Measurements from ENCODE around the gene APOBEC3B. TPM values are rescaled to one million over a fixed set of nuclear protein-coding genes. Genes with fewer than 3 reads are reported as not detected.
"Not testable (repeated sequence)": the region's sequence is repeated elsewhere in the genome, so short reads cannot be mapped to it uniquely, and the experiment has no call there.

Gene APOBEC3B
- total RNA-seq, 1 donor from 2014 or later: not detected

DNA sequence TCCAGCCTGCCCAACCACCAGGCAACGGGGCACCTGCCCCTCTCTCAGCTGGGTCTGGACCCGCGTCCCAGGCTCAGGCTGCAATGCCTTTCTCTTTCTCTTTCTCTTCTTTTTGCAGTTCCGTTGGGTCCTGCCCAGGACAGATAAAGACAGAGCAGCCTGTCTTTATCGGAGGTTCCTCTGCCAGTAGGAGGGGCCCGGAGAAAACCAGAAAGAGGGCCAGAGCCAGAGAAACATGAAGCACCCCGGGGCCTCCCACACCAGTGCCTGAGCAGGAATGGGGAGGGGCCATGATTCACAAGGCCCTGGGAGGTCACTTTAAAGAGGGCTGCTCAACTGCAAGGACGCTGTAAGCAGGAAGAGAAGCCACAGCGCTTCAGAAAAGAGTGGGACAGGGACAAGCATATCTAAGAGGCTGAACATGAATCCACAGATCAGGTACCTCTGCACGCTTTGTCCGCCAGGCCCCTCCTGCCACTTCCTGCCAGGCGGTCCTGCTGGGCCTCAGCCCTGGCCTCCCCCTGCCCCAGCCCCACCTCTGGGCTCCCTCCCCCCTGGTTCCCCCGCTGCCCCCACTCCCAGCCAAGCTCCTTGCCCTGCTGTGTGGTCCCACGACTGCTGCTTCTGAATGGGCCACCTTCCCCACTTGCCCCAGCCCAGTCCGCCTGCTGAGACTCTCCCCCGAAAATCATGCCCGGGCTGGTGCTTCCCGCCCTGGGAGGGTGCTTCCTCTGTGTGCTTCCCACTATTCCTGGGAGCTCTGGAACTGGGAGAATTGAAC, 32.0 kb downstream of the APOBEC3B start, which contains the start of gene APOBEC3C:
Gene APOBEC3C (plus strand): TSS at position 316 of the 781 bp plus-strand sequence. CDS start 106 bp downstream, at position 422.
- Mint-ChIP-seq H3K36me3 (ENCODE audit: unreplicated experiment) (no peaks in the 10 kb centered on the region), H3K27ac (ENCODE audit: unreplicated experiment) (no peak within 1 kb of the TSS), H3K4me3 (ENCODE audit: unreplicated experiment) (no peak within 1 kb of the TSS), H3K4me1 (ENCODE audit: low read depth, unreplicated experiment) (peaks cover 4% of the 10 kb centered on the region), H3K27me3 (ENCODE audit: unreplicated experiment) (peaks cover 1% of the 10 kb centered on the region), H3K9me3 (ENCODE audit: unreplicated experiment) (peaks cover 1% of the 10 kb centered on the region)
- DNase-seq: no peak
- TF ChIP-seq, protein P1, sequence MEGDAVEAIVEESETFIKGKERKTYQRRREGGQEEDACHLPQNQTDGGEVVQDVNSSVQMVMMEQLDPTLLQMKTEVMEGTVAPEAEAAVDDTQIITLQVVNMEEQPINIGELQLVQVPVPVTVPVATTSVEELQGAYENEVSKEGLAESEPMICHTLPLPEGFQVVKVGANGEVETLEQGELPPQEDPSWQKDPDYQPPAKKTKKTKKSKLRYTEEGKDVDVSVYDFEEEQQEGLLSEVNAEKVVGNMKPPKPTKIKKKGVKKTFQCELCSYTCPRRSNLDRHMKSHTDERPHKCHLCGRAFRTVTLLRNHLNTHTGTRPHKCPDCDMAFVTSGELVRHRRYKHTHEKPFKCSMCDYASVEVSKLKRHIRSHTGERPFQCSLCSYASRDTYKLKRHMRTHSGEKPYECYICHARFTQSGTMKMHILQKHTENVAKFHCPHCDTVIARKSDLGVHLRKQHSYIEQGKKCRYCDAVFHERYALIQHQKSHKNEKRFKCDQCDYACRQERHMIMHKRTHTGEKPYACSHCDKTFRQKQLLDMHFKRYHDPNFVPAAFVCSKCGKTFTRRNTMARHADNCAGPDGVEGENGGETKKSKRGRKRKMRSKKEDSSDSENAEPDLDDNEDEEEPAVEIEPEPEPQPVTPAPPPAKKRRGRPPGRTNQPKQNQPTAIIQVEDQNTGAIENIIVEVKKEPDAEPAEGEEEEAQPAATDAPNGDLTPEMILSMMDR (IDR thresholded peaks at IDR 0.05; ENCODE audit: partially characterized antibody, unreplicated experiment): no peak

- H3K36me3 Mint-ChIP-seq (ENCODE audit: unreplicated experiment); H3K27me3 Mint-ChIP-seq (ENCODE audit: unreplicated experiment); DNase-seq; H3K4me1 Mint-ChIP-seq (ENCODE audit: low read depth, unreplicated experiment); H3K27ac Mint-ChIP-seq (ENCODE audit: unreplicated experiment); H3K9me3 Mint-ChIP-seq (ENCODE audit: unreplicated experiment); H3K4me3 Mint-ChIP-seq (ENCODE audit: unreplicated experiment): not testable (repeated sequence)
Observed at GRCh38 chr22:39014723-39015121, 32.6 kb downstream of the APOBEC3B start.

DNA sequence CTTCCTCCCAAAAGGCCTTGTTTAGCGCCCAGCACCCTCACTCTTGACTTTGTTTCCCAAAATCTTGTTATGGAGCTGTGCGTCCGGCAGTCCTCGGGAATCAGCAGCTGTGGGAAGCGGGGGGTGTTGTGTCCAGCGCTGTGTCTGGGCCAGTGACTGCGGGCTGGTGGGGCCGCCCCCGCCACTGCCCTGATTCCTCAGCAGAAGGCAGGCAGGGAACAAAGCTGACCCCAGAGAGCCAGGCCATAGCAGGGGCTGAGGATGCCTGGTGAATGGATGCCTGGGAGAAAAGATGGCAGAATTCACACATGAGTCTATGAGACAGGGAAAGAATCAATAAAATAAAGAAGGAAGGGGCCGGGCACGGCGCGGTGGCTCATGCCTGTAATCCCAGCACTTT, 34.4 kb downstream of the APOBEC3B start:
- TF ChIP-seq, protein P1 (IDR thresholded peaks at IDR 0.05; ENCODE audit: partially characterized antibody, unreplicated experiment): no peak
- H3K4me3 Mint-ChIP-seq (ENCODE audit: unreplicated experiment): no peak overlapping the region
- DNase-seq: no peak
- no peaks in the 10 kb centered on the region for H3K36me3 Mint-ChIP-seq (ENCODE audit: unreplicated experiment)
- H3K27ac Mint-ChIP-seq (ENCODE audit: unreplicated experiment): no peak overlapping the region
- H3K27me3 Mint-ChIP-seq (ENCODE audit: unreplicated experiment): peaks cover 7% of the 10 kb centered on the region
- H3K4me1 Mint-ChIP-seq (ENCODE audit: low read depth, unreplicated experiment): peaks cover 7% of the 10 kb centered on the region
- peaks cover 1% of the 10 kb centered on the region for H3K9me3 Mint-ChIP-seq (ENCODE audit: unreplicated experiment)

DNA sequence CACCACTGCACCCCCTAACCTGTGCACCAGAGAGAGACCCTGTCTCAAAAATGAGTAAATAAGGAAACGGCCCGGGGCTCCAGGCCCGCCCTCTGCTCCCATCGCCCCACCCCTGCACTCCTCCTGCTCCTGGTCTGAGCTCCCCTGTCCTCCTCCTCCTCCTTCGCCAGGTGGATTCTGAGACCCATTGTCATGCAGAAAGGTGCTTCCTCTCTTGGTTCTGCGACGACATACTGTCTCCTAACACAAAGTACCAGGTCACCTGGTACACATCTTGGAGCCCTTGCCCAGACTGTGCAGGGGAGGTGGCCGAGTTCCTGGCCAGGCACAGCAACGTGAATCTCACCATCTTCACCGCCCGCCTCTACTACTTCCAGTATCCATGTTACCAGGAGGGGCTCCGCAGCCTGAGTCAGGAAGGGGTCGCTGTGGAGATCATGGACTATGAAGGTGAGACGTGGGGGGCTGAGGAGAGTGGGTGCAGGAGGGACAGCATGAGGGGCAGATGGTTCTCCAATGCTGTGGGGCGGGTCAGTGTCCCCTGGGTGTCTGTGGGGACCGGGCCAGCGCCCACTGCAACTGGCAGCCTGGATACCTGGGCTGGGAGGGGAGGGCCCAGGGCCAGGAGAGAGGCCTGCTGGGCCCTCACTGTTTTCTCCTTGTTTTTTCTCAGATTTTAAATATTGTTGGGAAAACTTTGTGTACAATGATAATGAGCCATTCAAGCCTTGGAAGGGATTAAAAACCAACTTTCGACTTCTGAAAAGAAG, 35.6 kb downstream of the APOBEC3B start:
- no peak overlapping the region for H3K4me3 Mint-ChIP-seq (ENCODE audit: unreplicated experiment)

GRCh38 chr22:39020021-39020651, 38.0 kb downstream of the APOBEC3B start:
- H3K4me1 Mint-ChIP-seq (ENCODE audit: low read depth, unreplicated experiment); H3K36me3 Mint-ChIP-seq (ENCODE audit: unreplicated experiment); DNase-seq; H3K9me3 Mint-ChIP-seq (ENCODE audit: unreplicated experiment); H3K27me3 Mint-ChIP-seq (ENCODE audit: unreplicated experiment): not testable (repeated sequence)
- Mint-ChIP-seq H3K4me3 (ENCODE audit: unreplicated experiment) (peak overlapping the region; percentile 80), H3K27ac (ENCODE audit: unreplicated experiment) (peak overlapping the region; percentile 71)

More for the DNA sequence above, 35.6 kb downstream of the APOBEC3B start:
- no peak overlapping the region for H3K27ac Mint-ChIP-seq (ENCODE audit: unreplicated experiment)
- peaks cover 8% of the 10 kb centered on the region for H3K27me3 Mint-ChIP-seq (ENCODE audit: unreplicated experiment)
- peaks cover 7% of the 10 kb centered on the region for H3K4me1 Mint-ChIP-seq (ENCODE audit: low read depth, unreplicated experiment)
- DNase-seq: no peak
- TF ChIP-seq, protein P1 (IDR thresholded peaks at IDR 0.05; ENCODE audit: partially characterized antibody, unreplicated experiment): no peak
- H3K9me3 Mint-ChIP-seq (ENCODE audit: unreplicated experiment): peaks cover 1% of the 10 kb centered on the region
- no peaks in the 10 kb centered on the region for H3K36me3 Mint-ChIP-seq (ENCODE audit: unreplicated experiment)

All from glutamatergic neuron (in vitro differentiated cells).